Erythroblast (primary cell): ENCODE measurements around the gene SPTBN4.
"Not testable (repeated sequence)": the region's sequence is repeated elsewhere in the genome, so short reads cannot be mapped to it uniquely, and the experiment has no call there.

ENCODE experiments used
- DNase-seq, 2 experiments: peaks; one replicate each; lab custom pipeline; 2025; lab: John Stamatoyannopoulos, UW
- GATA1 ChIP-seq: IDR thresholded peaks from 2 replicates; pipeline ENCODE4 v1.6.1; 2011; ENCODE audit warnings: low read depth, mild to moderate bottlenecking, control low read depth, low read length, moderate library complexity
- POLR2A ChIP-seq: IDR thresholded peaks from 2 replicates; pipeline ENCODE4 v1.6.1; 2011; ENCODE audit warnings: mild to moderate bottlenecking, low read length

SPTBN4 gene

DNA sequence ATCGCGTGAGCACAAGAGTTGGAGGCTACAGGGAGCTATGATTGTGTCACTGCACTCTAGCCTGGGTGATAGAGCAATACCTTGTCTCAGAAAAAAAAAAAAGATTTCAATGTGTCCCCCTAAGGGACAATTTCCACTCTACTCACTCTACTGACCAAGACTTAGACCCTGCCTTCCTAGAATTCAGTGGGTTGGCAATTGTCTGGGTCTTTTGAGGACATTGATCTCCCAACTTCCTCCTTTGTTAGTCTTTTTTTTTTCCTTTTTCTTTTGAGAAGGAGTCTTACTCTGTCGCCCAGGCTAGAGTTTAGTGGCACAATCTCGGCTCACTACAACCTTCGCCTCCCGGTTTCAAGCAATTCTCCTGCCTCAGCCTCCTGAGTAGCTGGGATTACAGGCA is 2.2 kb downstream of the SPTBN4 start:
- TF ChIP-seq GATA1 (no peak), POLR2A (no peak)

DNA sequence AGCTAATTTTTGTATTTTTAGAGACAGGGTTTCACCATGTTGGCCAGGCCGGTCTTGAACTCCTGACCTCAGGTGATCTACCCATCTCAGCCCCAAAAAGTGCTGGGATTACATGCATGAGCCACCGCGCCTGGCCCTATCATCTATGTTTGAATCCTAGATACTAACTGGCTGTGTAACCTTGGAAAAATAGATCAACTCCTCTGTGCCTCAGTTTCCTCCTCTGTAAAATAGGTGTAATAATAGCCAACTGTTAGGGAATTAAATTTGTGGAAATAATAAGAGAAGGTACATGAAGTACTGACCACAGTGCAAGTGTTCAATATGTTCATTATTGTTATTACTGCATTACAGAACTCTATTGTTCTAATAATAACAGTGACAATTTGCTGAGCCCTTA is 4.3 kb downstream of the SPTBN4 start:
- TF ChIP-seq GATA1 (no peak), POLR2A (no peak)
- no peak for DNase-seq

More for the DNA sequence above, 2.2 kb downstream of the SPTBN4 start:
- no peak for DNase-seq

DNA sequence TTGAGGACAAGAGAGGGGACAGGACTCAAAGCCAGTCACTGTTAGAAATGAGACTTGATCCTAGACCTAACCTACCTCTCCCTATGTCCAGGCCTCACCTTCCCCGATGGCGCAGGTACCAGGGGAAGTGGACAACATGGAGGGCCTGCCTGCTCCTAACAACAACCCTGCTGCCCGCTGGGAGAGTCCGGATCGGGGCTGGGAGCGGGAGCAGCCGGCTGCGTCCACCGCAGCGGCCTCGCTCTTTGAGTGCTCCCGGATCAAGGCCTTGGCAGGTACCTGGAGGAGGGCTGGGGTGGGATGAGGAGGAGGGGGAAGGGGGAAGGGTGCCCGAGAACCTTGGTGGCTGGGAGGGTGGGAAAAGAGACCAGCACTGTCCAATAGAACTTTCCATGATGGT is 5.7 kb downstream of the SPTBN4 start:
- no peak for TF ChIP-seq GATA1
- no peak for TF ChIP-seq POLR2A
- no peak for DNase-seq

DNA sequence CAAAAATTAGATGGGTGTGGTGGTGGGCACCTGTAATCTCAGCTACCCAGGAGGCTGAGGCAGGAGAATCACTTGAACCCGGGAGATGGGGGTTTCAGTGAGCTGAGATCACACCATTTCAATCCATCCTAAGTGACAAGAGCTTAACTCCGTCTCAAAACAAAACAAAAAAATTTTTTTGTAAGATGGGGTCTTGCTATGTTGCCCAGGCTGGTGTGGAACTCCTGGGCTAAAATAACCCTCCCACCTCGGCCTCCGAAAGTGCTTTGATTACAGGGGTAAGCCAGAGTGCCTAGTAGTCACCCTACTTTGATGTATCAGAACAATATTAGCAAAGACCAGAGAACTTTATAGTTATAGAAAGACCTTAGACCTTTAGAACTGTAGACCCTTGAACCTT is 7.9 kb downstream of the SPTBN4 start:
- no peak for TF ChIP-seq GATA1
- TF ChIP-seq POLR2A, result no peak

DNA sequence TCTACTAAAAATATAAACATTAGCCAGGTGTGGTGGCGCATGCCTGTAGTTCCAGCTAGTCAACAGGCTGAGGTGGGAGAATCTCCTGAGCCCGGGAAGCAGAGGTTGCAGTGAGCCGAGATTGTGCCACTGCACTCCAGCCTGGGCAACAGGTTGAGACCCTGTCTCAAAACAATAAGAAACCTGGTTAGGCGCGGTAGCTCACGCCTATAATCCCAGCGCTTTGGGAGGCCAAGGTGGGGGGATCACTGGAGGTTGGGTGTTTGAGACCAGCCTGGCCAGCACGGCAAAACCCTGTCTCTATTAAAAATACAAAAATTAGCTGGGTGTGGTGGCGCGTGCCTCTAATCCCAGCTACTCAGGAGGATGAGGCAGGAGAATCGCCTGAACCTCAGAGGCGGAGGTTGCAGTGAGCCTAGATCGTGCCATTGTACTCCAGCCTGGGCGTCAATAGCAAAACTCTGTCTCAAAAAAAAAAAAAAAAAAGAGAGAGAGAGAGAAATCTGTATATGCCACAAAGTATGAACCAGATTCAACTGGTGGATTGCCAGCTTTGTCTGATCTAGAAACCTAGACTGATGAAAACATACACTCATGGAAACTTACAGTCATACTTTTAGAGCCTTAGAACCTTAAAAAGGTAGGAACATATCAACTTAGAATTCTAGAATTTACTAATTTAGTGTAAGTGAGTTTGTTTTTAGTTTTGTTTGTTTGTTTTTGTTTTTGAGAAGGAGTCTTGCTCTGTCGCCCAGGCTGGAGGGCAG is 9.3 kb downstream of the SPTBN4 start:
- not testable (repeated sequence) for DNase-seq

More for the DNA sequence above, 7.9 kb downstream of the SPTBN4 start:
- DNase-seq, result no peak

DNA sequence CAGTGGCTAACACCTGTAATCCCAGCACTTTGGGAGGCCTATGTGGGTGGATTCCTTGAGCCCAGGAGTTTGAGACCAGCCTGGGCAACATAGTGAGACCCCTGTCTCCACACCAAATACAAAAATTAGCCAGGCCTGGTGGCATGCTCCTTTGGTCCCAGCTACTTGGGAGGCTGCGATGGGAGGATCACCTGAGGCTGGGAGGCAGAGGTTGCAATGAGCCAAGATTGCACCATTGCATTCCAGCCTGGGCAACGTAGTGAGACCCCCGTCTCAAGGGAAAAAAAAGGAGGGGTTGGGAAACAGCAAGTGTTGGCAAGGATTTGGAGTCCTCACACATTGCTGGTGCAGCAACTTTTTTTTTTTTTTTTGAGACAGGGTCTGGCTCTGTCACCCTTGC is 19.2 kb downstream of the SPTBN4 start:
- no peak for DNase-seq
- TF ChIP-seq POLR2A, result no peak
- no peak for TF ChIP-seq GATA1

DNA sequence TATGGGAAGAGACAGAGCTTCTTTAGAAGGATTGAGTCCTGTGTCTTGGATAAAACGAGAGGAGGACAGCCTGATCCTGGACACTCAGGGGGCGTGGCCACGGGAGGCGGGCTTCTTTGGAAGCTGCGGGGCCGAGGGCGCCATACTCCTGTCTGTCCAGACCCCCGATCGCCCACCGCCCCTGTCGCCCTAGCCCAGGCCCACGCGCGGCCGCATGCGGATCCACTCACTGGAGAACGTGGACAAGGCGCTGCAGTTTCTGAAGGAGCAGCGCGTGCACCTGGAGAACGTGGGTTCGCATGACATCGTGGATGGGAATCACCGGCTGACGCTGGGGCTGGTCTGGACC is 23.1 kb downstream of the SPTBN4 start:
- no peak for DNase-seq
- no peak for TF ChIP-seq POLR2A
- no peak for TF ChIP-seq GATA1

DNA sequence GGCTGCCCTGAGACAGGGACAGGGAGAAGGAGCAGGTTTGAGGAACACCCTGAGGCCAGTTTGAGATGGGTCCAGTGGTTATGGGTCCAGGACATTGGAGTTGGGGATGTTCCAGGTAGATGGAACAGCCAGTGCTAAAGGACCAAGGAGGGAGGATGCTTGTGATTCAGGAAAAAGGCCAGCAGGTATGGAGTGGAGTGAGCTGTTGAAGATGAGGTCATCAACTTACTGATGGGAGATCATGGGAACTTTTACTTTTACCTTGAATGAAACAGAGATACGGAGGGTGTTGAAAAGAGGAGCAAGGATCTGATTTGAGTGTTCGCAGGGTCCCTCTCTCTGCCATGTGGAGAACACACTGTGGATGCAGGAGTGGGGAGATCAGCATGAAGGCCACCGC is 25.5 kb downstream of the SPTBN4 start:
- TF ChIP-seq GATA1, result no peak
- TF ChIP-seq POLR2A, result no peak
- DNase-seq, result no peak

DNA sequence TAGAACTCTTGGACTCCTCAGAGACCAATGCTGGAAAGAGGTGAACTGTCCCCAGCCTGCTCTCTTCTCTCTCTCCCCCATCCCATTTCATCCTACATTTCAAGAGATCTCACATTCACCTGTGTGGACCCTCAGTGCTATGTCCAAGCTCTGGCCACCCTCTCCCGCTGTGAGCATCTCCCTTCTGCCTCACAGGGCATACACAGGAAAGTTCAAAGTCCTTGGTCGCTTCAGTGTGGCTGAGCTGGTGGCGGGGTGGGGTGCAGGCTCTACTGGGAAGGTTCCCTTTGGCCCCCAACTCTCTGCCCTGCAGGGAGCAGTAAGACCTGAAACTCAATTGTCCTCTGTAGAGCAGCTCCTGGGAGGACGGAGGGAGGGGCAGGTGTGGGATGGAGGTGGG is 27.0 kb downstream of the SPTBN4 start:
- no peak for DNase-seq
- TF ChIP-seq POLR2A, result no peak
- TF ChIP-seq GATA1, result no peak

DNA sequence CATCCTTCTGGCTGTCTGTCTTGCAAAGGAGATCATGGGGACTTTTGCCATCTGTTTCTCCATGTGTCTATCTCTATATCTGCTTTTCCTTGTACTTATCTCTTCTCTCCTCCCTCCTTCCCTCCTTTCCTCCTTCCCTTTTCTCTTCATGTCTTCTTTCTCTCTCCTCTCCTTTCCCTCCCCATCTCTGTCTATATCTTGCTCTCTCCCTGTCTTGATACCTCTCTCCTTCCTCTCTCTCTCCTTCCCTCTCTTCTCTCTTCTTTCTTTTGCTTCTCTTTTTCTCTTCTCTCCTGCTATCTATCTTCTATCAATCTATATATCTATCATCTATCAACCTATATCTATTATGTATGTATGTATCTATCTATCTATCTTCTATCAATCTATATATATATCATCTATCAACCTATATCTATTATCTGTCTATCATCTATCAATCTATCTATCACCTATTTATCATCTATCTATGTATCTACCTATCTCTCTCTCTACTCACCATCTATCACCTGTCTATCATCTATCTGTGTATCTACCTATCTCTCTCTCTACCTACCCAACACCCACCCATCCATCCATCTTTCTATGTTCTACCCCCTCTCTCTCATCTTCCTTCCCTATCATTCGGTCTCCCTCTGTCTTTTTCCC is 27.5 kb downstream of the SPTBN4 start:
- TF ChIP-seq GATA1, result no peak
- TF ChIP-seq POLR2A, result no peak
- DNase-seq, result no peak

DNA sequence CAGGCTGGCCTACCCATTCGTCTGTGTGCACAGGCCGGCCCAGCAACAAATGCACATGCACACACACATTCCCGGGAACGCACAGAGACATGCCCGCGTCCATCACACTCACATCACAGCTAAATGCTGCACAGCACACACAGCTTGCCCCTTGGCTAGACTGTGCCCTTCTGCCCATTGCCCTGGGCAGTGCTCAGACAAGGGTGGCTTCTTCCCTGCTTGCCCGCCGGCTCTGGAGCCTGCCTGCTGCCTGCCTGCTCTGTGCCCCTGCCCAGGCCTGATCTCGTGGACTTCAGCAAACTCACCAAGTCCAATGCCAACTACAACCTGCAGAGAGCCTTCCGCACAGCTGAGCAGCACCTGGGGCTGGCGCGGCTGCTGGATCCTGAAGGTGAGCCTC is 30.4 kb downstream of the SPTBN4 start:
- no peak for DNase-seq
- TF ChIP-seq POLR2A (no peak), GATA1 (no peak)

DNA sequence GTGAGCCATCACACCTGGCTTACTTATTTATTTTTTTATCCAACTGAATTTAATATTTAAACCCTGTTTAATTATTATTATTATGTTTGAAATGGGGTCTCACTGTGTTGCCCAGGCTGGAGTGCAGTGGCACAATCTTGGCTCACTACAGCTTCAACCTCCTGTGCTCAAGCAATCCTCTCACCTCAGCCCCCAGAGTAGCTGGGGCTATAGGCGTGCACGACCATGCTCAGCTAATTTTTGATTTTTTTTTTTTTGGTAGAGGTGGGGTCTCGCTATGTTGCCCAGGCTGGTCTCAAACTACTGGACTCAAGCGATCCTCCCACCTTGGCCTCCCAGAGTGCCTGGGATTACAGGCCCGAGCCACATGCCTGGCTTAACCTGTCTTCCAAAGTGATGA is 32.5 kb downstream of the SPTBN4 start:
- no peak for DNase-seq
- TF ChIP-seq GATA1, result no peak
- no peak for TF ChIP-seq POLR2A

DNA sequence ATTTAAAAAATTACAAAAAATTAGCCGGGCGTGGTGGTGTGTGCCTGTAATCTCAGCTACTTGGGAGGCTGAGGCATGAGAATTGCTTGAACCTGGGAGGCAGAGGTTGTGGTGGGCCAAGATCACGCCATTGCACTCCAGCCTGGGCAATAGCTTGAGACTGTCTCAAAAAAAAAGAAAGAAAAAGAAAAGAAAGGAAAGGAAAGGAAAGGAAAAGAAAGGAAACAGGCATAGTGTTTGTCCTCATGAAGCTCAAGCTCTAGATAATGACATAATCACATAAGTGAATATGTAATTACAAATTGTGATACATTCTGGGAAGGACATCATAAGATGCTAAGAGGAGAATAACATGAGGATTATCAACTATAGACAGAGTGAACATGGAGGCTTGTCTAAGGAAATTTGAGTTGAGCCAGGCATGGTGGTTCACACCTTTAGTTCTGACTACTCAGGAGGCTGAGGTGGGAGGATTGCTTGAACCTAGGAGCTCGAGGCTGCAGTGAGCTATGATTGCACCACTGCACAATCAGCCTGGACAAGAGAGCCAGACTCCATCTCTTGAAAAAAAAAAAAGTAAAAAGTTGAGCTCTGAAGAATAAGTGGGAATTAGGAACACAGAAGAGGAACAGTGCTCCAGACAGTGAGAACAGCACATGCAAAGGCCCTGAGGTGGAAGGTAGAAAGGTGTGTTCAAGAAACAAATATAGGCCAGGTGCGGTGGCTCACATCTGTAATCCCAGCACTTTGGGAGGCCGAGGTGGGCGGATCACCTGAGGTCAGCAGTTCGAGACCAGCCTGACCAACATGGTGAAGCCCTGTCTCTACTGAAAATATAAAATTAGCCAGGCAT is 34.1 kb downstream of the SPTBN4 start:
- not testable (repeated sequence) for DNase-seq

DNA sequence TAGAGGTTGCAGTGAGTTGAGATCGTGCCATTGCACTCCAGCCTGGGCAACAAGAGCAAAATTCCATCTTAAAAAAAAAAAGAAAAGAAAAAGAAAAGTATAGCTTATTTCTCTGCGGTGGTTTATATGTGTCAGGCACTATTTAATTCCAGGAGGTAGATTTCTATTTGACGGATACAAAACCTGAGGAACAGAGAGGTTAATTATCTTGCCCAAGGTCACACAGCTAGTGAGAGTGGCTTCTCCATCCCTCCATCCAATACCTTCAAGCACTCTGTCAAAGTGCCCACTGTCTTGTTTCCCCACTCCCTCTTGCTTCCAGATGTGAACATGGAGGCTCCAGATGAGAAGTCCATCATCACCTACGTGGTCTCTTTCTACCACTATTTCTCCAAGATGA is 34.8 kb downstream of the SPTBN4 start:
- TF ChIP-seq POLR2A (no peak), GATA1 (no peak)
- no peak for DNase-seq

DNA sequence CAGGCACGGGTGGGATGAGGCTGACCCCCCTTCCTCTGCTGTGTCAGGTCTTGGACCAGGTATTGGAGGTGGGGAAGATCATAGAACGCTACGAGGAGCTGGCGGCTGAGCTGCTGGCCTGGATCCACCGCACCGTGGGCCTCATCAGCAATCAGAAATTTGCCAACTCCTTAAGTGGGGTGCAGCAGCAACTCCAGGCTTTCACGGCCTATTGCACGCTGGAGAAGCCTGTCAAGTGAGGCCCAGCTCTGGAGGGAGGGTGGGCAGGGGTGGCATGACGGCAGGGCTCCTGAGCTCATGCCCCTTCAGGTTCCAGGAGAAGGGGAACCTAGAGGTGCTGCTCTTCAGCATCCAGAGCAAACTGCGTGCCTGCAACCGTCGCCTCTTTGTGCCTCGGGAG is 35.3 kb downstream of the SPTBN4 start:
- DNase-seq, result no peak
- no peak for TF ChIP-seq GATA1
- TF ChIP-seq POLR2A, result no peak
